DMS53 treated with DMSO at 0.1 percent for 48 hours (cell line): Measurements from ENCODE around the gene CIT.
"Not testable (repeated sequence)": the region's sequence is repeated elsewhere in the genome, so short reads cannot be mapped to it uniquely, and the experiment has no call there.

Experiments
- DNase-seq: peaks from one replicate; lab custom pipeline; 2025; ENCODE audit not compliant: unreplicated experiment; lab: John Stamatoyannopoulos, UW

Gene CIT

GRCh38 chr12:119744900-119745606 lies 132.1 kb downstream of the CIT start:
- DNase-seq: no peak

GRCh38 chr12:119742700-119743099 lies 134.4 kb downstream of the CIT start:
- DNase-seq: no peak

GRCh38 chr12:119740830-119741229 lies 136.3 kb downstream of the CIT start:
- no peak for DNase-seq

GRCh38 chr12:119735079-119735478 lies 142.0 kb downstream of the CIT start:
- no peak for DNase-seq

- no peak for DNase-seq
These were observed 146.7 kb downstream of the CIT start for GRCh38 chr12:119730381-119730780.

GRCh38 chr12:119729871-119730270 lies 147.2 kb downstream of the CIT start:
- DNase-seq: no peak

GRCh38 chr12:119728444-119728745 lies 148.7 kb downstream of the CIT start:
- DNase-seq: no peak

GRCh38 chr12:119727600-119728443 lies 149.3 kb downstream of the CIT start:
- DNase-seq: no peak

GRCh38 chr12:119725523-119725922 lies 151.6 kb downstream of the CIT start:
- no peak for DNase-seq

GRCh38 chr12:119721306-119721705 lies 155.8 kb downstream of the CIT start:
- no peak for DNase-seq

- DNase-seq: no peak
These were observed 156.8 kb downstream of the CIT start for GRCh38 chr12:119720349-119720748.

GRCh38 chr12:119718141-119718540 lies 159.0 kb downstream of the CIT start:
- no peak for DNase-seq

- DNase-seq: no peak
These were observed 161.9 kb downstream of the CIT start for GRCh38 chr12:119715268-119715620.

- DNase-seq: no peak
These were observed 162.4 kb downstream of the CIT start for GRCh38 chr12:119714614-119715267.

GRCh38 chr12:119713551-119714031 lies 163.5 kb downstream of the CIT start:
- DNase-seq: peak; percentile 95

- no peak for DNase-seq
These were observed 164.4 kb downstream of the CIT start for GRCh38 chr12:119712721-119713120.

- DNase-seq: no peak
These were observed 165.4 kb downstream of the CIT start for GRCh38 chr12:119711693-119712092.

GRCh38 chr12:119710965-119711551 lies 166.1 kb downstream of the CIT start:
- DNase-seq: peak; percentile 96

- peak; percentile 71 for DNase-seq
These were observed 166.7 kb downstream of the CIT start for GRCh38 chr12:119710374-119710964.

- not testable (repeated sequence) for DNase-seq
These were observed 170.7 kb downstream of the CIT start for GRCh38 chr12:119706427-119706826.

GRCh38 chr12:119705182-119705581 lies 171.9 kb downstream of the CIT start:
- no peak for DNase-seq
